GM19395 (cell line): ENCODE results near the gene MSI2.

Source experiments
- ATAC-seq: cut with Tn5 transposase; IDR thresholded peaks from one replicate; pipeline ENCODE4 v1.9.1; 2021; ENCODE audit warnings: mild to moderate bottlenecking, moderate library complexity; ENCODE audit not compliant: unreplicated experiment

The MSI2 gene

DNA sequence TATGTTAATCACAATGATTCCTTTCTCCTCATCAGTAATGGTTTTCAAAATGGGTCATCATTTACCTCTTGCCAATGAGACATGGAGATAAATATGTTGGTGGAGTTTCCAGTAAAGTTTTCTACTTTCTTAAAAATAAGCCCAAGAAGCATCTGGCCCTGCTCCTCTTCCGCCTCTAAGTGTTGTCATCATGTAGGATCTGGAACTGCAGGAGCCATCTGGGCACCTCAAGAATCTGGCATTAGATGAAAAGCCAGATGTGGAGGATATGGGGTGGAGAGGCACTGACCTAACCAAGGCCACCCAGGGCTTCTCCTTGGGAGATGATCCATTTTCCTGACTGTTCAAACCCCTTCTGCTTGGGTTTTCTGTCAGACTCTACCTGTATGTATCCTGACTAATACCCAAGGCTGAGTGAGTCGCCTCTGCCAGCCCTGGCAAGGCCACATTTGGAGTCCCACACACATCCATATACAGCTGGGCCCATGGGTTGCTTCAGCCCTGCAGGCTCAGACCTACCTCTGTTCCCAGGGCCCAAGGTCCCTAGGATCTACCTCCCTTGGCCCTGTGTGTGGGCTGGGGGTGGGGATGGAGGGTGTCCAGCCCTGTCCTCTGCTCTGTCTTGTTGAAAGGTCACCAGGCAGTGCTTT lies 464.2 kb downstream of the MSI2 start:
- no peak for ATAC-seq

DNA sequence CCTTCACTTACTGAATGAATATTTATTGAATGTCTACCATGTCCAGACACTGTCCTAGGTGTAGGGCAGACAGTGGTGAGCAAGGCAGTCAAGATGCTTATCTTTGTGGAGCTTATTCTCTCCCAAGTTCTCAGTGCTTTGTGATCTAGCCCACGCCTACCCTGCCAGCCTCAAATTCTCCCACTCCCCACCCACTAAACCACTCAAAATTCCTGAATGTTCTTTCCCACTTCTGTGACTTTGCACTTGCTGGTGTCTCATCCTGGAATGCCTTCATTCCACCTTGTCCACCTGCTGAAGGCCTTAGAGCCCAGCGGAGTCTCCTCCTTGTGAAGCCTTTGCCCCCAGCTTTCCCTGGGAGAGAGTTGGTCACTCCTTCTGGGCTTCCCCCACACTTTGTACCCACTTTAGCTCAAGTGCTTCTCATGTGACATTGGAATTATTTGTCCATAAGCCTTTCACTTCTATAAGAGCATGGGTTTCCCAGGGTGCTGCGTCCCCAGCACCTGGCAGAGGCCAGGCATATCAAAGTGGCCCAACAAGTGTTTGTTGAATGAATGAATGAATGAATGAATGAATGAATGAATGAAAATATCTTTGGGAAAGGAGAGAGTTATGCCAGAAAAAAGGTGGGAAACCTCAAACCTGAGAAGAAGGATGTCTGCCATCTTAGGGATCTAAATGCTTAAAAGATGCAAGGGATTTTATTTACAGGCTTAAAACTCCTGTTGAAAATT lies 465.8 kb downstream of the MSI2 start:
- ATAC-seq = no peak

DNA sequence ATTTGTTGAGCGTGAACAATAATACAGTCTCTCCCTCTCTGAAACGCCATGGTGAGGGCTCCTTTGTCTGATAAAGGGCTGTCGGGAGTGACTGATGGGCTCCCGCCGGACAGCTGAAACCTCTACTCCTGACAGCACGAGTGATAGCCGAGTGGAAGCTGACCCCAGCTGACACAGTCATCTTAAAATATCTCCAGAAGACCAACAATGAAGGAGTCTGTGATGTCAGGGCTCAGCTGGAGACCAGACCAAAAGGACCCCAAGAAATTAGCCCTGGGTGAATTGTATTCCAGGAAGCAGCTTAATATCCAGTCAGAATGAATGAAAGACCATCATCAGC lies 466.4 kb downstream of the MSI2 start:
- no peak for ATAC-seq

DNA sequence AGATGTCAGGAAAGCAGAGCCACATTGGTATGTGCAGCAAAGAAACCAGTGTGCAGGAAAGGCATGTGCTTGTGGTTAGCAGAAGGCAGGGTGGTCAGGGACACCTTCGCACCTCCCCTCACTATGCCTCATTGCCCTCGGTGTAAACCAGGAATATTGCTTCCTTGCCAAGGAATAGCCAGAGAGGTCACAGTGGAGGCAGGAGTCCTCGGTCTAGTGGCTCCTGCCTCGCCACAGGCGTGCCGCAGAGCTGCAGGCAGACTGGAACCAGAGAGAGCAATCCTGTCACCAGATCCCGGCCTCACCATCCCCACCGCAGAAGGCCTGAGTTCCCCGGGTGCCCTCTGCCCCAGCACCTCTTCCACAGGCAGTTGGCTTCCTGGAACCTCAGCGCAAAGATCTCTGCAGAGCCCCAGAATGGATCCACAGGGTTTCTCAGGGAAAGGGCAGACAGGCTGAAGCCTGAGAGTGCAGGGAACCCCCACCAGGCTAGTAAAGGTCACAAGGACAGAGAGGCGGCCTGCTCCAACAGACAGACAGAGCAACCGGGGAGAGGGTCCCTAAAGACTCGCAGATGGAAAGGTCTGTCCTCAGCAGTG lies 467.2 kb downstream of the MSI2 start:
- no peak for ATAC-seq

DNA sequence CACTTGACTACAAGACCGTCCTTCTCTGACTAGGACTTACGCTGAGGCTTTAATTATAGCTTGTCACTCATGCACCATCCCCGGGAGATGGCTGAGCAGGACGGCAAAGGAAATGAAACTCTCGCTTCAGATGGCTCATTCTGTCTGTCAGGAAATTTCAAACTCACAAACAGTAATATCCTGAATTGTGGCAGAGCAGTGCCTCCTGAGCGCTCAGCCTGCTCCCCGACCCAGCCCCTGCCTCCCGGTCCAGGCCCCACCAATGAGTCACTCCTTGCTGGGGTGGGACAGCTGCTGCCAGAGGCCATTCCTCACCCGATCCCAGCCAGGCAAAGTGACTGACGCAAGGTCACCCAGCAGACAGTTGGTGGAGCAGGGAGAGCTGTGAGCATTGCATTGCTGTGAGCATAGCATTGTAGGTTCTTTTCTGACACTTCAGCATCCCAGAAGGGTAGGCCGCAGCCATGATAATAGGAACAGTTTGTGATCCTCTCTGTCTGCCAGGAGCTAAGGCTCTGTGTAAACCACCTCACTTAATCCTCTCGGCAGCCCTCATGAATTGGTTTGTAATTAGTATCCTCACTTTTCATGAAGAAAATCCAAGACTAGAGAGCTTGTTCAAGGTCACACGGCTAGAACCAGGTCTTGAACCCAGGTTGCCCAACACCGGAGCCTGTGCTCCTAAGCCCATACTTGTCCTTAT lies 467.9 kb downstream of the MSI2 start:
- ATAC-seq = peak; percentile 85

DNA sequence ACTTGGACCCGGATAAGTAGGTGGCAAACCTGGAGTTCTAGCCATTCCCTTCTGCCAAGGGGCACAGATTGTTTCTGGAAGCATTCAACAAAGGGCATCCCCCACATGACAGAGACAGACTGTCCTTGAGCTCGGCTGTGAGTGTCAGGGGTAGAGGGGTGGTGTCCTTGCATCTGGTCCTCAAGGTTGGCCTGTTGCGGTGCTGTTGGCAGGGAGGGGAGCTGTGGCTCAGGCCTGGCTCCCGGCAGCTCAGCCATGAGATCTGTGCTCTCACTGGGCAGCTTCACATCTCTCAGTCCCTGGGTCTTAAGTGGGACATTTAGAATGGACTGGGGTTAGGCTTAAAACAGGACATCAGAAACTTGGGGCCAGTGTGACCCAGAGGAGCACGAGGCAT lies 468.4 kb downstream of the MSI2 start:
- ATAC-seq = no peak

DNA sequence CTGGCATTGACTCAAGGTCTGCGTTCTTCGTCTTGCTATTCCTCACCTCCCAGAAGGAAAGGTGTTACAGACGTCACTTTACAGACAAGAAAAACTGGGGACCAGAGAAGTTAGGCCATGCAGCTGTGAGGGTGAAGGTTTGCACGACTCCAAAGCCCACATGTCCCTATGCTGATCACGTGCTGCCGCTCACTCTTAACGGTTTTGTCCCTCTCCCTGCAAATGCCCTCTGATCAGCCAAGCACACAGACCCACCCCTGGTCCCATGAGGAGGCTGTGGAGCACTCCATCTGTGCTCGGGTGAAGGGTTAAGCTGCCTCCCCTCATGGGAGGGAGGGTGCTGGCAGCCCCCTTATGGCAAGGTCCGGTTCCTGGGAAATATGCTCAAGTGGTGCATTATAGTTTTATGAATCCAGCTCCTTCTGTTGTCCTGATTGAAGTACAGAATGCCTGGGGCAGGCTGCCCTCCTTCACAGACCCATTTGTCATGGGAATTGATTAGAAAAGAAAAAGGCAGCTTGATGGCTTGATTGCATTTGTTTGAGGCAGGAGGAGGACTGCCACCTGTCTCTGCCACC lies 470.0 kb downstream of the MSI2 start:
- ATAC-seq = no peak

DNA sequence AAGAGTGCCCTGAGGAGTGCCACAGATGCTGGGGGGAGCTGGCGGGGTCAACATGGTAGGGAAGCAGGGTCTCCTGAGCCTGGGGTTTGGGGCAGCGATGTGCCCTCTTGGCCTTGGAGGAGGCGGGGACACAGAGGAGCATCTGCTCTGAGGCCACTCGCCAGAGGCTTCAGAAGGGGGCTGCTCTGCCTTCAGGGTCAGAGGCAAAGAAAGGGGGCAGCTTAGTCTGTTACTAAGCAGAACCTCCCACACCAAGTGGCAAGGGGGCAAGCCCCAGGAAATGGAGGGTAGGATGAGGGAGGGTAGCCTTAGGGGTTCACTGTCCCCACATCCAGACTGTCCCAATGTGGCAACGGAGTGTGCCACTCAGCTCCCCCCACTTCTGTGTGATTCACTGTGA lies 470.5 kb downstream of the MSI2 start:
- no peak for ATAC-seq

DNA sequence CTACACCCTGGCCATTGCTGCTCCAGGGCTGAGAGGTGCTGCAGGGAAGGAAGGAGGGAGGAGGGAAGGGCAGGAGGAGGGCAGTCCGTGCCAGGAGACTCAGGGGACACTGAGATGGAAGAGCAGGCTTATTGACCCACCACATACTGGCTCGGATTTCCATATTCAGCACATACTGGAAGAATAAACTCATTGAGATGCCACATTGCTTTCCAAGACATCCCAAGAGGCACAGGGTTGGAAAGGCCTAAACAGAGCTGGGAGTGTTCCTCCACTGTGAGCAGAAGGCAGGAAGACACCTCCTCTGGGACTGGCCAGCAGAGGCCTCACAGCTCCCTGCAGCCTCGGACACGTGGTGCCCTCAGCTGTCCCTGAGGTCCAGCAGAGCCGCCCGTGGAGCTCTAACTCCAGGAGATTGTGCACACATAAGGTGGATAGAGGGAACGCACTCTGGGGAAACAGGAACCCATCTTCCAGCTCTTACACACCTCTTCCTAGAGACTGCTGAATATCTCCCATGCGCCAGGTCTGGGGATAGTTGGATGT lies 471.4 kb downstream of the MSI2 start:
- no peak for ATAC-seq

DNA sequence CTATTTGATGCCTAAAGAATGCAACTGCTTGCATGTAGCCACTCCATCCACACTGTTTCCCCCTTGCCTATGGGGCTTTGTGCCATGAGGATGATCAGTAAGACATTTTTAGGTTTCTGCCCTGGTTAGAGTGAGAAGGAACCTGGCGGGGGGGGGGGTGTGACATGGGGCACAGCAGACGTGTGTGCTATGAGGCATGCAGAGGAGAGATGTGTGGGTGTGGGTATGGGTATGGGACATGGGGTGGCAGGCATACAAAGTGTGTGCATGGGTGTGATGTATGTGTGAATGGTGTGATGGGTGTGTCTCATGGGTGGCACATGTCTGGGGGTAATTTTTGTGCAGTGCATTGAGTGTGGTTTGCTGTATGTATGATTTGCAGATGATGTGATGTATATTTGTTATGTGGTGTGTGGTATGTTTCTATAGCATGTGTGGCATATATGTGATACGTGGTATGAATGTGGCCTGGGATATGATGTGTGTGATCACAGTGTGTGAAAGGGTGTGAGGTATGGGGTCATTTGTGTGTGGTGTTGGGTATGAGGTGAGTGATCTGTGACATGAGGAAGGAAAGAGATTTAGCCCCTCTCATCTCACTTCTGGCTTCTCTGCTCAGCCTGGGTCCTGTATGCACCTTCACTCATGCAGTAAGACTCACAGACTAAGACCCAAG lies 473.8 kb downstream of the MSI2 start:
- ATAC-seq = no peak

DNA sequence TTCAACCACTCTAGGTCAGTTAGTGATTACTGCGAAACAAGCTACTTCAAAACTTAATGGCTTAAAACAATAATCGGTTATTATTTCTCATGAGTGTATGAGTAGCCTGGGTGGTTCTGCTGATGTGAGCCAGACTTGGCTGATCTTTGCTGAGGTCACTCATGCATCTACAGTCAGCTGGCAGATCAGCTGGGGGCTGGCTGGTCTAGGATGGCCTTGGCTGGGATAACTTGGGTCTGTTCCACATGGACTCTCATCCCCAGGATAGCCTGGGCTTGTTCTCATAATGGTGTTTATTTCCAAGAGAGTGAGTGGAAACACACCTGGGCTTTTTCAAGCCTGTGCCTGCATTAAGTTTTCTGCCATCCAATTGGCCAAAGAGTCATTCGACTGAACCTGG lies 475.7 kb downstream of the MSI2 start:
- no peak for ATAC-seq

DNA sequence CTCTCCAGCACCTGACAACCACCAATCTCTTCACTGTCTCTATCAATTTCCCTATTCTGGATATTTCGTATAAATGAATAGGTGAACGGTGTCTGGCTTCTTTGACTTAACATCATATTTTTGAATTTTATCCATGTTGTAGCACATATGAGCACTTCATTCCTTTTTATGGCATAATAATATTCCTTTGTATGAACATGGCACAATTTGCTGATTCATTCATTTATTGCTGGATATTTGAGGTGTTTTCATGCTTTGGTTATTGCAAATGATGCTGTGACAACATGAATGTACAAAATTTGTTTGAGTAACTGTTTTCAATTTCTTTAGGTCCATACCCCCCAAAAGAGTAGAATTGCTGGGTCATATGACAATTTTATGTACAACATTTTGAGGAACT lies 476.8 kb downstream of the MSI2 start:
- ATAC-seq = no peak
